Ascending aorta (tissue), 2 donors: ENCODE measurements around the gene NRL. TPM values are rescaled to one million over a fixed set of nuclear protein-coding genes. Genes with fewer than 3 reads are reported as not detected.

Experiments used
- DNase-seq, 2 donors: peaks; one replicate each; pipeline ENCODE4 v3.0.0-alpha.2; 2019; ENCODE audit warnings: low spot score in 2 of 2
- H3K27ac ChIP-seq, 2 donors: fragments of 200-600 bp; sonication (generic); one replicate each; pipeline ENCODE4 v1.5.1; 2016 to 2017; ENCODE audit warnings: mild to moderate bottlenecking in 1 of 2
- H3K27me3 ChIP-seq: fragments of 200-600 bp; sonication (generic); one replicate; pipeline ENCODE4 v1.5.1; 2017
- H3K36me3 ChIP-seq, 2 donors: fragments of 200-600 bp; sonication (generic); one replicate each; pipeline ENCODE4 v1.5.1; 2016
- H3K4me1 ChIP-seq, 2 donors: fragments of 200-600 bp; sonication (generic); one replicate each; pipeline ENCODE4 v1.5.1; 2016 to 2017; ENCODE audit warnings: mild to moderate bottlenecking in 1 of 2
- H3K4me3 ChIP-seq, 2 donors: fragments of 200-600 bp; sonication (generic); one replicate each; pipeline ENCODE4 v1.5.1; 2016 to 2017; ENCODE audit warnings: mild to moderate bottlenecking in 1 of 2
- H3K9me3 ChIP-seq, 2 donors: fragments of 200-600 bp; sonication (generic); one replicate each; pipeline ENCODE4 v1.5.1; 2016
- CTCF ChIP-seq, 3 experiments: fragments of 200-600 bp in 2 of 3; fragments of 450-650 bp in 1 of 3; sonication (generic) in 2 of 3; IDR thresholded peaks; one replicate each; pipeline ENCODE4 v1.5.1; 2016 to 2019; ENCODE audit warnings: antibody characterized with exemption in 3 of 3, mild to moderate bottlenecking in 1 of 3, moderate library complexity in 1 of 3
- intact Hi-C: fragments of 100-400 bp; cut with DNase I; formaldehyde crosslinking; loops from one replicate; pipeline ENCODE4 v1.15.1; 2023
- total RNA-seq: library from RNA; depleted of rRNA; stranded (reverse); fragments of >200 nt; gene quantifications from one replicate; pipeline ENCODE4 v1.1.0, GENCODE V29; 2016

The NRL gene
- total RNA-seq, 1 donor from 2014 or later, result not detected

DNA sequence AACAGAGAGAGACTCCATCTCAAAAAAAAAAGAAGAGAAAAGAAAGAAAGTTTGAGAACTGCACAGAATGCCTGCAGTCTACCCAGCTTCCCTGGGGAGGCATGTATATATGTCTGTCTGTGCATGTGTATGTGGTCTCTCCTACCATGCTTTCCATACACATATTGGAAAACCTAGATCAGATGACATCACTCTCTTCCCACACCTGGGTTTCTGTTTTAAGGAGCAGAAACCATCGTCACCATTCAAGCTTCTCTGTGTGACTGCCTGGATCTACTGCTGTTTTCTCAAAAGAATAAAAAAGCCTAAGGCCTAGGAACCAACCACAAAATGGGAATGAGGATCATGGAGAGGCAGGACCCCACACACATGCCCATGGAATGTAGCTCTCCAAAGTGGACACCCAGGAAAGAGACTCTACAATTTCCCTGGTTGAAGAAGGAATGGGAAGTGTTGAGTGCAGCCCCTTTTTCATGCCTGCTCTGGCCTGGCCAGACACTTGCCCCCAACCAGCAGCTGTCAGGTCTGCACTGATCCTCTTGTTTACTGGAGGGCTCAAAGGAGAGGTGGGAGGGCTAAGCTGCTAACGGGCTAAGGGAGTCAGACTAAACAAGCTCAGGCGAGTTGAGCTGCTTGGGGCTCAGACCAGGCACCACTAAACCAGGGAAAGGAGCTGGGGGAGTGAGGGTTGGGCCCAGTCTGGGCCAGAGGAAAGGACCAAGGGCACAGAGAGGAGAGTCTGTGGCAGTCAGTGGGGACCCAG lies 28.4 kb downstream of the NRL start:
- Histone ChIP-seq H3K27ac (no peak overlapping the region), H3K36me3 (no peaks in the 10 kb centered on the region), H3K9me3 (no peaks in the 10 kb centered on the region), H3K4me1 (peaks cover 2 to 3% of the 10 kb centered on the region in 2 donors), H3K27me3 (no peaks in the 10 kb centered on the region), H3K4me3 (no peak overlapping the region)
- TF ChIP-seq CTCF (IDR thresholded peaks at IDR 0.05), result no peak
- DNase-seq, result no peak
- intact Hi-C loops, result no loop called here

DNA sequence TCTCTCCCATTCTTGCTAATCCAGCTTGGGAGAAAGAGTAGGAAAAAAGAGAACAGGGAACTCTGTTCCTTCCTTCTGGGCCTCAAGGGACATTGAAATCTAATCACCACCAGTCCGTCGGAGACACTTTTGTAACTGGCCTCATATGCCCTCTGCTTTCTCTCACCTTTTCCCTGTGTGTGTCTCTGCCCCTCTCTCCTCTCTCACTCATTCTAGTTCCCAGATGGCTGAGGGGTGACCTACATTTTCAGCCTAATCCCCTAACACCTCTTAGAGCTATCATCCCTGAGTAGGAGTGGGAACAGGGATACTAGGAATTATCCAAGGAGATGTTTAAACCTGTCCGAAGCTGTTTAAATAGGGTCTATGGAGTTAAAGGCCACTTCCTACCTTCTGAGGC lies 29.5 kb downstream of the NRL start:
- H3K36me3 ChIP-seq, result no peaks in the 10 kb centered on the region
- no peak overlapping the region for H3K27ac ChIP-seq
- intact Hi-C loops, result no loop called here
- TF ChIP-seq CTCF (IDR thresholded peaks at IDR 0.05), result no peak
- H3K9me3 ChIP-seq, result no peaks in the 10 kb centered on the region
- no peak overlapping the region for H3K4me3 ChIP-seq
- DNase-seq, result no peak
- peaks cover 4% of the 10 kb centered on the region in 2 donors for H3K4me1 ChIP-seq
- H3K27me3 ChIP-seq, result no peaks in the 10 kb centered on the region

GRCh38 chr14:24084440-24084839 lies 30.3 kb downstream of the NRL start:
- Histone ChIP-seq H3K27ac (no peak overlapping the region), H3K9me3 (no peaks in the 10 kb centered on the region), H3K36me3 (no peaks in the 10 kb centered on the region), H3K4me3 (no peak overlapping the region), H3K27me3 (no peaks in the 10 kb centered on the region), H3K4me1 (peaks cover 4% of the 10 kb centered on the region in 2 donors)
- intact Hi-C loops, result no loop called here
- no peak for DNase-seq
- no peak for TF ChIP-seq CTCF (IDR thresholded peaks at IDR 0.05)

GRCh38 chr14:24083462-24083861 lies 31.3 kb downstream of the NRL start:
- Histone ChIP-seq H3K27ac (no peak overlapping the region), H3K27me3 (no peaks in the 10 kb centered on the region), H3K4me3 (no peak overlapping the region), H3K4me1 (peaks cover 4% of the 10 kb centered on the region in 2 donors), H3K9me3 (no peaks in the 10 kb centered on the region), H3K36me3 (no peaks in the 10 kb centered on the region)
- no peak for DNase-seq
- no peak for TF ChIP-seq CTCF (IDR thresholded peaks at IDR 0.05)
- intact Hi-C loops, result no loop called here

DNA sequence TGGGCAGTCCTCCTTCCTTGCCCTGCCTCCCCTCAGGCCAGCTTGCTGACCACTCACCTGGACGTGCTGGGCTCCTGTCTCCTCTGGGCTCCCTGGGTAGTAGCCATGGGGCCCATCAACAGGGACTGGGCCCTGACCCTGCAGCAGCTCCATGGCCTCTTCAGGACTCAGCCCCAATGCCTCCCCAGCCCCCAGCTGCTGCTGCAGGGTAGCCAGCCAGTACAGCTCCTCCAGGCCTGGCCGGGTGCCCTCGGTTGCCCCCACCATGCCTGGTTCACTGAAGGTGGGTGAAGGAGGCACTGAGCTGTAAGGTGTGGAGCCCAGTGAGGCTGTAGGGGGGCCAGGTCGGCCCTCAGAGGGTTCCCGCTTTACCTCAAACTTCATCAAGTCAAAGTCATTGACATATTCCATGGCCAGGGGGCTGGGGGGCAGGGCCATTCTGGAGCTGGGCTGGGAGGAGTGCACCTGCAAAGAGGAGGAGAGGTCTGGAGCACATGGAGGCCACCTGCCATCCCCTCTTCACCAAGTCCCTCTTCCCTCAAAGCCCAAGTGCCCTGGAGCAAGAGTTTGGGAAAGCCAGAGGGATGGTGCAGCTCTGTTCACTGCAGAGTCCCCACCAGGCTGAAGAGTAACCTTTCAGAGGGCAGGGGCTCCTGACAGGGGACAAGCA lies 32.2 kb downstream of the NRL start:
- Histone ChIP-seq H3K9me3 (no peaks in the 10 kb centered on the region), H3K27ac (no peak overlapping the region), H3K36me3 (no peaks in the 10 kb centered on the region), H3K4me3 (no peak overlapping the region), H3K27me3 (no peaks in the 10 kb centered on the region), H3K4me1 (peaks cover 4% of the 10 kb centered on the region in 2 donors)
- DNase-seq, result no peak
- intact Hi-C loops, result no loop called here
- TF ChIP-seq CTCF (IDR thresholded peaks at IDR 0.05), result no peak
